Endodermal cell (in vitro differentiated cells): Measurements from ENCODE around the gene PNPLA4. TPM values are rescaled to one million over a fixed set of nuclear protein-coding genes. Genes with fewer than 3 reads are reported as not detected.

Experiments used
- DNase-seq: peaks from one replicate; pipeline ENCODE4 v3.0.0-alpha.2; 2017
- H3K27ac ChIP-seq: 2 replicates; pipeline ENCODE4 v1.5.1; 2013; ENCODE audit warnings: mild to moderate bottlenecking, low read depth, low read length, moderate library complexity
- H3K27me3 ChIP-seq: 2 replicates; pipeline ENCODE4 v1.6.1; 2013; ENCODE audit warnings: mild to moderate bottlenecking, low read length, moderate library complexity; ENCODE audit not compliant: insufficient read depth, control insufficient read depth, poor library complexity, severe bottlenecking
- H3K36me3 ChIP-seq: 2 replicates; pipeline ENCODE4 v1.7.0; 2013; ENCODE audit warnings: mild to moderate bottlenecking, low read length, moderate library complexity; ENCODE audit not compliant: control insufficient read depth, insufficient read depth
- H3K4me1 ChIP-seq: one replicate; pipeline ENCODE4 v1.7.0; 2013; ENCODE audit warnings: low read length; ENCODE audit not compliant: control insufficient read depth, insufficient read depth
- H3K4me3 ChIP-seq: 2 replicates; pipeline ENCODE4 v1.5.1; 2013; ENCODE audit warnings: mild to moderate bottlenecking, low read length, moderate library complexity
- H3K9ac ChIP-seq: 2 replicates; pipeline ENCODE4 v1.6.1; 2013; ENCODE audit warnings: mild to moderate bottlenecking, low read length, moderate library complexity; ENCODE audit not compliant: poor library complexity, severe bottlenecking; ENCODE audit errors: extremely low read depth
- H3K9me3 ChIP-seq: 2 replicates; pipeline ENCODE4 v1.6.1; 2013; ENCODE audit warnings: mild to moderate bottlenecking, low read length, moderate library complexity; ENCODE audit not compliant: control insufficient read depth
- H3K27ac Mint-ChIP-seq: 2 replicates; pipeline ENCODE4 v1.8.0; 2020; ENCODE audit warnings: mixed read lengths
- H3K27me3 Mint-ChIP-seq: 2 replicates; pipeline ENCODE4 v1.8.0; 2021; ENCODE audit warnings: mild to moderate bottlenecking, mixed read lengths; ENCODE audit not compliant: insufficient read depth
- H3K36me3 Mint-ChIP-seq: 2 replicates; pipeline ENCODE4 v1.8.0; 2020; ENCODE audit warnings: low read depth, mixed read lengths
- H3K4me1 Mint-ChIP-seq: 2 replicates; pipeline ENCODE4 v1.8.0; 2020; ENCODE audit warnings: mixed read lengths
- H3K4me3 Mint-ChIP-seq: 2 replicates; pipeline ENCODE4 v1.8.0; 2020; ENCODE audit warnings: mild to moderate bottlenecking, moderate library complexity, mixed read lengths
- H3K9me3 Mint-ChIP-seq: 2 replicates; pipeline ENCODE4 v1.8.0; 2020; ENCODE audit warnings: mild to moderate bottlenecking, mixed read lengths
- WGBS, 2 experiments: methylation state at CpG; one replicate each; pipeline versions ENCODE4 v1.1.5 to v1.1.7; 2013; ENCODE audit warnings: missing lambda C conversion rate in 2 of 2, mixed read lengths in 1 of 2; ENCODE audit not compliant: insufficient coverage in 1 of 2, insufficient read length in 1 of 2; 5-methylcytosine and 5-hydroxymethylcytosine counted together
- total RNA-seq, 2 donors: library from RNA; stranded (reverse); fragmentation: NEBNext Ultra II Directional in 1 of 2; extraction: Animal tissue kit (Norgen Biotek cat#: 25700) in 1 of 2; gene quantifications; 2 replicates in 1 of 2; 3 replicates in 1 of 2; pipeline ENCODE4 v1.2.1, GENCODE V29; 2021
- TF ChIP-seq, protein P1 (sequence below): fragments of 200-600 bp; sonication (generic); conservative IDR thresholded peaks from 2 replicates; pipeline ENCODE4 v1.5.0; 2021; ENCODE audit warnings: antibody characterized with exemption, mild to moderate bottlenecking

Gene PNPLA4
- total RNA-seq, 2 donors from 2014 or later: 21.8 to 24.4 TPM

DNA sequence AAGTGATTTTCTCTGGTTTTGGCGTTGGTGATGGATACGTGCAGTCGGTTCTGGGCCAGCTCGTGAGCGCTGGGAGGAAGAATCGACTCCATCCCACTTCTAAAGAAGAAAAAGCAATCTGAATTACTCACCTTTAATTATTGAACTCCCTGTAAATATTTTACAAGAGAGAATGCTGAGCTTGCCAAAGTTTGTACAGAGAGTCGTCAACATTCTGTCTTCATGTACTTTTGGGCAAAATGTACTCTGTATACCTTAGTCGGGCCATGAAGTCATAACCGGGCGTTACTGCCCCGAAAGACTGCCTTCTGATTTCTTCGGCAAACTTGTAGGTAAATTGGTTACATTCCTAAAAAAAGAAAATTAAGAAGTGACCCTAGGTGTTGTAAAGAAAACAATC, 5.5 kb downstream of the PNPLA4 start:
- no peak for DNase-seq
- Mint-ChIP-seq H3K36me3 (peaks cover 23% of the 10 kb centered on the region), H3K9me3 (no peaks in the 10 kb centered on the region), H3K4me1 (peaks cover 3% of the 10 kb centered on the region), H3K27me3 (no peaks in the 10 kb centered on the region), H3K27ac (no peak overlapping the region), H3K4me3 (no peak overlapping the region)
- Histone ChIP-seq H3K9me3 (no peaks in the 10 kb centered on the region), H3K27me3 (no peaks in the 10 kb centered on the region), H3K4me3 (no peak overlapping the region), H3K4me1 (no peaks in the 10 kb centered on the region), H3K27ac (no peak overlapping the region), H3K9ac (no peak overlapping the region), H3K36me3 (no peaks in the 10 kb centered on the region)
- WGBS, 2 experiments: 96% methylated on average over 11 of the region's 12 CpGs; no CpG with 5 or more reads in 1 of the 2 experiments
- TF ChIP-seq, protein P1, sequence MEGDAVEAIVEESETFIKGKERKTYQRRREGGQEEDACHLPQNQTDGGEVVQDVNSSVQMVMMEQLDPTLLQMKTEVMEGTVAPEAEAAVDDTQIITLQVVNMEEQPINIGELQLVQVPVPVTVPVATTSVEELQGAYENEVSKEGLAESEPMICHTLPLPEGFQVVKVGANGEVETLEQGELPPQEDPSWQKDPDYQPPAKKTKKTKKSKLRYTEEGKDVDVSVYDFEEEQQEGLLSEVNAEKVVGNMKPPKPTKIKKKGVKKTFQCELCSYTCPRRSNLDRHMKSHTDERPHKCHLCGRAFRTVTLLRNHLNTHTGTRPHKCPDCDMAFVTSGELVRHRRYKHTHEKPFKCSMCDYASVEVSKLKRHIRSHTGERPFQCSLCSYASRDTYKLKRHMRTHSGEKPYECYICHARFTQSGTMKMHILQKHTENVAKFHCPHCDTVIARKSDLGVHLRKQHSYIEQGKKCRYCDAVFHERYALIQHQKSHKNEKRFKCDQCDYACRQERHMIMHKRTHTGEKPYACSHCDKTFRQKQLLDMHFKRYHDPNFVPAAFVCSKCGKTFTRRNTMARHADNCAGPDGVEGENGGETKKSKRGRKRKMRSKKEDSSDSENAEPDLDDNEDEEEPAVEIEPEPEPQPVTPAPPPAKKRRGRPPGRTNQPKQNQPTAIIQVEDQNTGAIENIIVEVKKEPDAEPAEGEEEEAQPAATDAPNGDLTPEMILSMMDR: no peak

DNA sequence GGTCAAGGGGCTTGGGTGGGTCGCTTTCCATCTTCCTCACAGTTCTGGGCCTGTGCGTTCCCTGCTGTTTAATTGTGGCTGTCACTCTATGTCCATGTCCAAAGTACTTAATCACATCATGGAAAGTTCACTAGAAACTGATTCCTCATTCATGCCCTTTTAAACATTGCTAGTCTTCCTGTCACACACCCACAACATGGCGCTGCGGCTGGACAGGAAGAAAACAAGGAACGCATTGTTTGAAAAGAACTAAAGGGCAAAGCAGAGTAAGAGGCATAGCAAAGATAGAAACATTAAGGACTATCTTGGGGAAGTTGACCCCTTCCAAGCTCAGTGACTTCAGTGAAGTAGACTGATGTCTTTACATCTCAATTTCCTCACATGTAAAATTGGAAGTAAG, 18.4 kb downstream of the PNPLA4 start:
- H3K9ac ChIP-seq: no peak overlapping the region
- H3K27ac ChIP-seq: no peak overlapping the region
- DNase-seq: no peak
- H3K36me3 ChIP-seq: no peaks in the 10 kb centered on the region
- TF ChIP-seq, protein P1: no peak
- 40 to 93% methylated on average over 1 to 5 of the region's 5 CpGs for WGBS, 2 experiments
- H3K27me3 ChIP-seq: no peaks in the 10 kb centered on the region
- peaks cover 11% of the 10 kb centered on the region for H3K36me3 Mint-ChIP-seq
- H3K4me1 ChIP-seq: no peaks in the 10 kb centered on the region
- H3K9me3 Mint-ChIP-seq: no peaks in the 10 kb centered on the region
- no peaks in the 10 kb centered on the region for H3K4me1 Mint-ChIP-seq
- no peak overlapping the region for H3K4me3 Mint-ChIP-seq
- H3K9me3 ChIP-seq: no peaks in the 10 kb centered on the region
- no peaks in the 10 kb centered on the region for H3K27me3 Mint-ChIP-seq
- H3K27ac Mint-ChIP-seq: no peak overlapping the region
- no peak overlapping the region for H3K4me3 ChIP-seq

DNA sequence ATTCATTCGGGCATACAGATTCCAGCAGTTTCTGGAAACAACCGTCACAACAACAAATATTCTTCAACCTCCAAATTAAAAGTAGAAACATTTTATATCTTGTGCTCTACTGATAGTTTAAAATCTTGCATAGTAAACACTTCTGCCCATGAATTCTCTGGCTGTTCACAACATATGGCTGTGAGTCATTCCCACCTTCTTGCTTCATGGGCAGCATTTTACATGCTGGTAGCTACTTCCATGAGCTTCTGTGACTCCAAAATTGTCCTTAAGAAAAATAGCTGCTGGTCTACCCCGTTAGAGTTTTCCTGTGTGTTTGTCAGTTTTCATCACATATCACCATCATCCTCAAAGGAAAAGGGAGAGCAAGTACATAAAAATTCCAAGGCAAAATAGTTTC, 22.7 kb downstream of the PNPLA4 start:
- H3K4me3 Mint-ChIP-seq: no peak overlapping the region
- TF ChIP-seq, protein P1: no peak
- H3K27me3 Mint-ChIP-seq: no peaks in the 10 kb centered on the region
- H3K36me3 Mint-ChIP-seq: peaks cover 35% of the 10 kb centered on the region
- DNase-seq: no peak
- Histone ChIP-seq H3K36me3 (peaks cover 6% of the 10 kb centered on the region), H3K4me3 (no peak overlapping the region), H3K27me3 (no peaks in the 10 kb centered on the region), H3K4me1 (no peaks in the 10 kb centered on the region), H3K9ac (no peak overlapping the region), H3K27ac (no peak overlapping the region), H3K9me3 (no peaks in the 10 kb centered on the region)
- no peaks in the 10 kb centered on the region for H3K4me1 Mint-ChIP-seq
- H3K27ac Mint-ChIP-seq: no peak overlapping the region
- no peaks in the 10 kb centered on the region for H3K9me3 Mint-ChIP-seq
- WGBS, 2 experiments: 96% methylated on average over 3 of the region's 3 CpGs; no CpG with 5 or more reads in 1 of the 2 experiments
